Activated CD8-positive, alpha-beta memory T cell treated with anti-CD3 and anti-CD28 coated beads, Interleukin-2, amount 50 U/mL, for 24 hours (primary cell): ENCODE data around the gene C5.
"Not testable (repeated sequence)": the region's sequence is repeated elsewhere in the genome, so short reads cannot be mapped to it uniquely, and the experiment has no call there.

Experiments used
- DNase-seq: peaks from one replicate; pipeline ENCODE4 v3.0.0-alpha.2; 2020; ENCODE audit errors: extremely low read depth

C5 gene

GRCh38 chr9:121050128-121050988, at the start of gene C5:
Gene C5 (minus strand): TSS chr9:121050275. CDS start chr9:121050246, 29 bp downstream.
- DNase-seq: no peak

- DNase-seq: no peak
Measured at GRCh38 chr9:121098567-121099198, 48.6 kb upstream of the C5 start.

- DNase-seq: no peak
Measured at GRCh38 chr9:121095057-121095456, 45.0 kb upstream of the C5 start.

GRCh38 chr9:121090743-121091142, 40.7 kb upstream of the C5 start:
- DNase-seq: not testable (repeated sequence)

GRCh38 chr9:121088576-121088975, 38.5 kb upstream of the C5 start:
- DNase-seq: no peak

GRCh38 chr9:121085661-121086060, 35.6 kb upstream of the C5 start:
- DNase-seq: no peak

- no peak for DNase-seq
Measured at GRCh38 chr9:121082075-121082474, 32.0 kb upstream of the C5 start.

GRCh38 chr9:121075251-121076036, 25.4 kb upstream of the C5 start:
- no peak for DNase-seq

GRCh38 chr9:121074370-121075250, 24.5 kb upstream of the C5 start, which contains the start of gene CNTRL:
Gene CNTRL (plus strand): TSS chr9:121074955. CDS start chr9:121088327, 13,372 bp downstream.
- DNase-seq: peak; percentile 82

GRCh38 chr9:121073038-121073437, 23.0 kb upstream of the C5 start:
- DNase-seq: no peak

- no peak for DNase-seq
Measured at GRCh38 chr9:121071756-121072421, 21.8 kb upstream of the C5 start.

- no peak for DNase-seq
Measured at GRCh38 chr9:121071370-121071755, 21.3 kb upstream of the C5 start.

- DNase-seq: no peak
Measured at GRCh38 chr9:121069396-121069795, 19.3 kb upstream of the C5 start.

- no peak for DNase-seq
Measured at GRCh38 chr9:121067640-121068039, 17.6 kb upstream of the C5 start.

GRCh38 chr9:121066850-121067249, 16.8 kb upstream of the C5 start:
- no peak for DNase-seq

GRCh38 chr9:121059998-121060636, 10.0 kb upstream of the C5 start:
- DNase-seq: no peak

- DNase-seq: no peak
Measured at GRCh38 chr9:121059513-121059912, 9.4 kb upstream of the C5 start.

GRCh38 chr9:121057821-121058220, 7.7 kb upstream of the C5 start:
- DNase-seq: no peak

- DNase-seq: no peak
Measured at GRCh38 chr9:121055642-121056143, 5.6 kb upstream of the C5 start.

GRCh38 chr9:121053544-121053943, 3.5 kb upstream of the C5 start:
- DNase-seq: no peak
